K562 (cell line): ENCODE results near the gene SIGMAR1. TPM values are rescaled to one million over a fixed set of nuclear protein-coding genes. Genes with fewer than 3 reads are reported as not detected.
A peak's percentile ranks its signal among the peaks of the same experiment; 100 is the strongest.

ENCODE experiments used
- ATAC-seq: fragments of 200-7000 bp; cut with Tn5 transposase; 3 replicates; pipeline ENCODE4 v1.9.1; 2020; ENCODE audit warnings: moderate library complexity
- BruUV-seq: library from RNA; stranded (reverse); fragments of 400-500 nt; replicated peaks from 2 replicates; lab custom pipeline; 2021; lab: Mats Ljungman, UMichigan
- CTCF ChIA-PET: fragments of 300-600 bp; formaldehyde crosslinking; extraction: SDS; loops from one replicate; lab custom pipeline; 2021; ENCODE audit warnings: low intra/inter-chr PET ratio; lab: Yijun Ruan, JAX
- POLR2A ChIA-PET: fragments of 300-600, 350-650 bp; sonication (Branson Sonifier 250); formaldehyde crosslinking; extraction: SDS; loops from one replicate; lab custom pipeline; 2021; ENCODE audit warnings: antibody characterized with exemption, inconsistent platforms; lab: Yijun Ruan, JAX
- DNase-seq, 4 experiments: peaks; one replicate each; pipeline versions ENCODE4 v3.0.0 to v3.0.0-alpha.2; 2011 to 2018; ENCODE audit warnings: low spot score in 3 of 4, mixed read lengths in 3 of 4; ENCODE audit errors: extremely low read depth in 1 of 4
- FAIRE-seq: peaks from 2 replicates; lab custom pipeline; 2011; peaks lifted over from hg19 to GRCh38; lab: Jason Lieb, UNC
- H2AFZ ChIP-seq: 2 replicates; pipeline ENCODE4 v1.6.0; 2011; ENCODE audit warnings: low read depth, low read length, control low read depth, inconsistent platforms
- H3K27ac ChIP-seq: fragments of 200-600 bp; 3 replicates; pipeline ENCODE4 v1.8.0; 2011; ENCODE audit warnings: low read depth, mild to moderate bottlenecking, control low read depth, inconsistent platforms, low read length, moderate library complexity, mixed read lengths; ENCODE audit errors: extremely low read depth
- H3K27me3 ChIP-seq, 2 experiments: fragments of 300-600 bp in 1 of 2; 2 replicates in 1 of 2; 3 replicates in 1 of 2; pipeline versions ENCODE4 v1.6.0 to v1.8.0; 2011; ENCODE audit warnings: inconsistent platforms in 2 of 2, low read length in 2 of 2, mild to moderate bottlenecking in 1 of 2, mixed read lengths in 1 of 2, moderate library complexity in 1 of 2; ENCODE audit not compliant: control insufficient read depth in 2 of 2, insufficient read depth in 2 of 2
- H3K36me3 ChIP-seq: fragments of 300-600 bp; 3 replicates; pipeline ENCODE4 v1.8.0; 2011; ENCODE audit warnings: mild to moderate bottlenecking, low read length, inconsistent platforms; ENCODE audit not compliant: control insufficient read depth, insufficient read depth
- H3K4me1 ChIP-seq, 2 experiments: fragments of 200-600 bp in 1 of 2; replicated peaks in 1 of 2; 2 replicates in 1 of 2; 3 replicates in 1 of 2; pipeline versions ENCODE4 v1.5.1 to v1.8.0; 2011; ENCODE audit warnings: inconsistent platforms in 2 of 2, low read length in 2 of 2, mild to moderate bottlenecking in 1 of 2, mixed read lengths in 1 of 2, moderate library complexity in 1 of 2; ENCODE audit not compliant: control insufficient read depth in 2 of 2, insufficient read depth in 2 of 2
- H3K4me2 ChIP-seq: 2 replicates; pipeline ENCODE4 v1.6.1; 2011; ENCODE audit warnings: low read length, control low read depth, inconsistent platforms, mixed read lengths; ENCODE audit not compliant: insufficient read depth
- H3K4me3 ChIP-seq: fragments of 200-600 bp; sonication (generic), shearing (Covaris generic); 2 replicates; pipeline ENCODE4 v1.5.1; 2016; ENCODE audit warnings: control low read depth, inconsistent platforms
- H3K79me2 ChIP-seq: fragments of 200-600 bp; 3 replicates; pipeline ENCODE4 v1.8.0; 2011; ENCODE audit warnings: low read length, inconsistent platforms; ENCODE audit not compliant: control insufficient read depth, insufficient read depth
- H3K9ac ChIP-seq, 2 experiments: 2 replicates each; pipeline versions ENCODE4 v1.6.0 to v1.6.1; 2011; ENCODE audit warnings: low read depth in 2 of 2, low read length in 2 of 2, control low read depth in 1 of 2, inconsistent platforms in 1 of 2, mild to moderate bottlenecking in 1 of 2, mixed read lengths in 1 of 2; ENCODE audit not compliant: insufficient read depth in 1 of 2
- H3K9me1 ChIP-seq: one replicate; pipeline ENCODE4 v1.6.0; 2011; ENCODE audit warnings: inconsistent platforms, mild to moderate bottlenecking, low read length, moderate library complexity; ENCODE audit not compliant: control insufficient read depth, insufficient read depth
- H3K9me3 ChIP-seq: replicated peaks from 2 replicates; pipeline ENCODE4 v1.5.1; 2011; ENCODE audit warnings: low read depth, low read length, inconsistent platforms; ENCODE audit not compliant: control insufficient read depth, insufficient read depth
- H4K20me1 ChIP-seq: replicated peaks from 2 replicates; pipeline ENCODE4 v1.6.1; 2011; ENCODE audit warnings: low read length, inconsistent platforms, mixed read lengths; ENCODE audit not compliant: control insufficient read depth, insufficient read depth
- C11orf30 ChIP-seq: fragments of 450-650 bp; IDR thresholded peaks from 2 replicates; pipeline ENCODE4 v1.6.1; 2016; ENCODE audit warnings: low read depth, mild to moderate bottlenecking
- EP400 ChIP-seq: fragments of 450-650 bp; IDR thresholded peaks from 2 replicates; pipeline ENCODE4 v1.6.1; 2017; ENCODE audit warnings: antibody characterized with exemption, mild to moderate bottlenecking, moderate library complexity
- HDAC6 ChIP-seq: IDR thresholded peaks from 2 replicates; pipeline ENCODE4 v1.6.1; 2012; ENCODE audit warnings: low read depth, mild to moderate bottlenecking, control low read depth, inconsistent platforms, low read length, moderate library complexity
- MYC ChIP-seq, 2 experiments: fragments of 250-450 bp in 1 of 2; sonication (Bioruptor Pico) in 1 of 2; IDR thresholded peaks; 2 replicates each; pipeline versions ENCODE4 v1.5.1 to v1.6.1; 2012 to 2021; ENCODE audit warnings: low read depth in 2 of 2, borderline replicate concordance in 1 of 2, improper control_type of control experiment in 1 of 2, low read length in 1 of 2, mild to moderate bottlenecking in 1 of 2, moderate library complexity in 1 of 2
- ZNF239 ChIP-seq: fragments of 250-450 bp; sonication (Bioruptor Pico); IDR thresholded peaks from 2 replicates; pipeline ENCODE4 v1.4.0; 2020; ENCODE audit warnings: mild to moderate bottlenecking
- WGBS: fragments of 100-300 bp; shearing (Covaris generic); methylation state at CpG from one replicate; pipeline ENCODE4 v1.1.6; 2016; ENCODE audit warnings: low coverage, mixed read lengths; ENCODE audit not compliant: insufficient coverage; ENCODE audit errors: missing lambda C conversion rate; 5-methylcytosine and 5-hydroxymethylcytosine counted together
- in situ Hi-C: fragments of 300-500 bp; cut with MboI; formaldehyde crosslinking; loops from 4 replicates; pipeline ENCODE4 v1.15.0; 2018; ENCODE audit warnings: inconsistent platforms, mixed read lengths
- intact Hi-C: fragments of 100-400 bp; cut with micrococcal nuclease; formaldehyde crosslinking; loops from 2 replicates; pipeline ENCODE4 v1.14.2; 2022
- polyA plus RNA-seq, 8 experiments: library from polyadenylated mRNA; depleted of rRNA in 4 of 8; stranded (reverse) in 5 of 8; unstranded in 3 of 8; fragments of >200 nt; fragmentation: Nextera tagmentation in 2 of 8; fragmentation: Illumina TruSeq in 1 of 8; extraction: Ambion mirVana in 2 of 8; extraction: Trizol in 1 of 8; gene quantifications; 2 replicates each; pipeline versions ENCODE4 v1.2.1 to v1.2.3, GENCODE V29; 2011 to 2014; ENCODE audit warnings: inconsistent platforms in 1 of 8, missing spikeins in 1 of 8
- total RNA-seq, 7 experiments: library from RNA; depleted of rRNA in 6 of 7; stranded (reverse); fragments of >200 nt in 6 of 7; fragmentation: Illumina TruSeq in 2 of 7; extraction: Trizol in 2 of 7; gene quantifications; 2 replicates each; pipeline versions ENCODE4 v1.2.1 to v1.2.3, GENCODE V29; 2011 to 2021; ENCODE audit warnings: low replicate concordance in 1 of 7
- TF ChIP-seq, protein P1 (sequence below), 2 experiments: IDR thresholded peaks; 2 replicates each; pipeline ENCODE4 v1.6.1; 2011; ENCODE audit warnings: borderline replicate concordance in 1 of 2, control low read depth in 1 of 2, low read depth in 1 of 2, low read length in 1 of 2, mild to moderate bottlenecking in 1 of 2, mixed read lengths in 1 of 2, moderate library complexity in 1 of 2; ENCODE audit not compliant: insufficient read depth in 1 of 2, insufficient read length in 1 of 2, poor library complexity in 1 of 2, severe bottlenecking in 1 of 2; ENCODE audit errors: extremely low read depth in 1 of 2
- TF ChIP-seq, protein P2 (sequence below), 2 experiments: fragments of 450-650 bp; conservative IDR thresholded peaks; 2 replicates each; pipeline ENCODE4 v1.6.1; 2017; ENCODE audit warnings: mild to moderate bottlenecking in 2 of 2, moderate library complexity in 2 of 2

SIGMAR1 gene
- total and polyA plus RNA-seq, 9 of the 15 experiments (the other 6 are each of a cell fraction or from before 2014, with no cell fraction given) = 6.9 to 80.0 (median 35.2) TPM

DNA sequence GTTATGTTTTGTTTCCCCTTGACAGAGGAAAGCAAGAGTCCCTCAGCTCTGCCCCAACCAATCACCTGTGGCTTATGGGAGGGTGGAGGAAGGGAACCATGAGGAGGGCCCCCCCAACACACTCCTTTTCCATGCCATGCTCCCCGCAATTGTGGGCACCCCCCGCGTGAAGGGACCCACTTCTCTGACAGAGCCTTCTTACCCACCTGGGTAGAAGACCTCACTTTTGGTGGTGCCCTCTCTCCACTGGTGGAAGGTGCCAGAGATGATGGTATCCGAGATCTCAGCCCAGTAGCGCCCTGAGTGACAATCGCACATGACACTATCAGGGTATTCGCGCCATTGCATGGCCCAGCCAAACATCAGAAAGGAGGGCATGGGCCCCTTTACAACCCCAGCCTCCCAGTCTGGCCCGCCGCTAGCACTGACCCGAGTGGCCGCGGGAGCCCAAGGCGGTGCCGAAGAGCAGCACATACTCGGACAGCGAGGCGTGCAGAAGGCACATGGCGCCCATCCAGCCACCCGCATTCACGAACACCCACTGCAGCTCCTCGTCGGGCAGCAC lies 714 bp downstream of the SIGMAR1 start:
- H3K9me1 ChIP-seq = no peaks in the 10 kb centered on the region
- peaks cover 5 to 23% of the 10 kb centered on the region in 2 experiments; a peak in 4 of 5 replicates for H3K4me1 ChIP-seq
- H3K79me2 ChIP-seq = peaks cover 18% of the 10 kb centered on the region
- TF ChIP-seq HDAC6 = no peak
- no peak for TF ChIP-seq C11orf30
- TF ChIP-seq, protein P1, sequence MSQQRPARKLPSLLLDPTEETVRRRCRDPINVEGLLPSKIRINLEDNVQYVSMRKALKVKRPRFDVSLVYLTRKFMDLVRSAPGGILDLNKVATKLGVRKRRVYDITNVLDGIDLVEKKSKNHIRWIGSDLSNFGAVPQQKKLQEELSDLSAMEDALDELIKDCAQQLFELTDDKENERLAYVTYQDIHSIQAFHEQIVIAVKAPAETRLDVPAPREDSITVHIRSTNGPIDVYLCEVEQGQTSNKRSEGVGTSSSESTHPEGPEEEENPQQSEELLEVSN (IDR thresholded peaks at IDR 0.05; ENCODE audit: borderline replicate concordance in 1 of 2, extremely low read depth in 1 of 2, insufficient read depth in 1 of 2, insufficient read length in 1 of 2, low read depth in 1 of 2, low read length in 1 of 2, poor library complexity in 1 of 2, severe bottlenecking in 1 of 2) = peak in 1 of 2 experiments; percentile 18
- TF ChIP-seq EP400 = 0 out of 2 replicates have a peak, but pooled peaks have one; percentile 50
- TF ChIP-seq ZNF239 (CRISPR knock-in tag) = no peak
- TF ChIP-seq, protein P2, sequence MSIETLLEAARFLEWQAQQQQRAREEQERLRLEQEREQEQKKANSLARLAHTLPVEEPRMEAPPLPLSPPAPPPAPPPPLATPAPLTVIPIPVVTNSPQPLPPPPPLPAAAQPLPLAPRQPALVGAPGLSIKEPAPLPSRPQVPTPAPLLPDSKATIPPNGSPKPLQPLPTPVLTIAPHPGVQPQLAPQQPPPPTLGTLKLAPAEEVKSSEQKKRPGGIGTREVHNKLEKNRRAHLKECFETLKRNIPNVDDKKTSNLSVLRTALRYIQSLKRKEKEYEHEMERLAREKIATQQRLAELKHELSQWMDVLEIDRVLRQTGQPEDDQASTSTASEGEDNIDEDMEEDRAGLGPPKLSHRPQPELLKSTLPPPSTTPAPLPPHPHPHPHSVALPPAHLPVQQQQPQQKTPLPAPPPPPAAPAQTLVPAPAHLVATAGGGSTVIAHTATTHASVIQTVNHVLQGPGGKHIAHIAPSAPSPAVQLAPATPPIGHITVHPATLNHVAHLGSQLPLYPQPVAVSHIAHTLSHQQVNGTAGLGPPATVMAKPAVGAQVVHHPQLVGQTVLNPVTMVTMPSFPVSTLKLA (conservative IDR thresholded peaks at IDR 0.05) = 0 out of 4 replicates have a peak, but pooled peaks of 1 of the 2 experiments have one; percentile 24
- peak; percentile 20; the same call in 1 of the 2 replicates for TF ChIP-seq MYC (IDR thresholded peaks at IDR 0.05; ENCODE audit: low read depth, low read length)
- TF ChIP-seq MYC (CRISPR knock-in tag; IDR thresholded peaks at IDR 0.05; ENCODE audit: borderline replicate concordance, low read depth) = no peak
- FAIRE-seq (no peak), ATAC-seq (peak; percentile 5; the same call in 2 of the 3 replicates), DNase-seq (peak in 1 of 4 experiments; percentile 16)
- WGBS = 34% methylated on average over 3 of the region's 23 CpGs
- H2AFZ ChIP-seq = peak overlapping the region; percentile 92
- in situ Hi-C loops = no loop called here
- 0 out of 2 replicates have a peak, but pooled peaks cover 4% of the 10 kb centered on the region for H4K20me1 ChIP-seq
- H3K4me3 ChIP-seq = peak overlapping the region; percentile 54
- H3K27ac ChIP-seq = peak overlapping the region; percentile 65
- H3K36me3 ChIP-seq = peaks cover 14% of the 10 kb centered on the region; the same call in 1 of the 3 replicates
- H3K9me3 ChIP-seq = no peaks in the 10 kb centered on the region
- POLR2A ChIA-PET = interaction anchor here (1.0 to 1.7 kb wide), 2 partner anchors 9 to 18 kb away, joined by 4 to 6 read pairs; partner anchors contain the start of gene GALT
- intact Hi-C loops = no loop called here
- peak overlapping the region; percentile 73 to 96 for H3K9ac ChIP-seq
- H3K4me2 ChIP-seq = peak overlapping the region; percentile 82
- no TSS peak for BruUV-seq
- CTCF ChIA-PET = no interaction called here
- no peaks in the 10 kb centered on the region for H3K27me3 ChIP-seq
